Mucosa of descending colon (tissue), 3 donors: ENCODE measurements around the gene CABP4. TPM values are rescaled to one million over a fixed set of nuclear protein-coding genes. Genes with fewer than 3 reads are reported as not detected.

Source experiments
- ATAC-seq: fragments of 200-7000 bp; cut with Tn5 transposase; one replicate; pipeline ENCODE4 v1.9.1; 2020; ENCODE audit warnings: mild to moderate bottlenecking, moderate library complexity
- DNase-seq, 3 donors: peaks; one replicate each; pipeline ENCODE4 v3.0.0-alpha.2; 2020
- H3K36me3 ChIP-seq: fragments of 200-600 bp; one replicate; pipeline ENCODE4 v1.8.0; 2021; ENCODE audit warnings: low read depth, mild to moderate bottlenecking
- H3K4me1 ChIP-seq: fragments of 200-600 bp; one replicate; pipeline ENCODE4 v1.8.0; 2021; ENCODE audit warnings: low read depth, mild to moderate bottlenecking
- H3K4me3 ChIP-seq: fragments of 200-600 bp; one replicate; pipeline ENCODE4 v1.8.0; 2021; ENCODE audit warnings: mild to moderate bottlenecking
- H3K9me3 ChIP-seq: fragments of 200-600 bp; one replicate; pipeline ENCODE4 v1.8.0; 2021; ENCODE audit warnings: mild to moderate bottlenecking
- CTCF ChIP-seq: fragments of 200-600 bp; IDR thresholded peaks from one replicate; pipeline ENCODE4 v1.8.0; 2022; ENCODE audit warnings: antibody characterized with exemption, mild to moderate bottlenecking
- intact Hi-C, 2 donors: fragments of 100-400 bp; cut with DNase I in 1 of 2; cut with micrococcal nuclease in 1 of 2; formaldehyde crosslinking; loops; one replicate each; pipeline versions ENCODE4 v1.11.0 to v1.11.1; 2022; cut with DNase I, micrococcal nuclease
- total RNA-seq, 3 donors: library from RNA; stranded (reverse); fragmentation: NEBNext Ultra II Directional in 2 of 3; extraction: Animal tissue kit (Norgen Biotek cat#: 25700) in 2 of 3; gene quantifications; one replicate each; pipeline versions ENCODE4 v1.2.1 to v1.2.4, GENCODE V29; 2021 to 2023
- donor health status: DM: no; HTN: no; CAD: no; lungs with moderate emphysema.
- donor health status: DM: no; HTN: no; CAD: no.
- donor health status: DM: no; HTN: yes; CAD: no.

Gene CABP4
- total RNA-seq, 3 donors from 2014 or later, result 0.95 to 1.9 (median 1.2) TPM

- no peak for TF ChIP-seq CTCF
- ATAC-seq, result peak; percentile 1
- no peak overlapping the region for H3K4me3 ChIP-seq
- intact Hi-C loops, result no loop called here
- DNase-seq, result peak in 1 of 3 donors; percentile 53
- peaks cover 3% of the 10 kb centered on the region for H3K36me3 ChIP-seq
- H3K9me3 ChIP-seq, result no peaks in the 10 kb centered on the region
- H3K4me1 ChIP-seq, result peaks cover 13% of the 10 kb centered on the region
Measured at GRCh38 chr11:67489885-67490726, 35.0 kb downstream of the CABP4 start.

GRCh38 chr11:67490727-67491065, 35.5 kb downstream of the CABP4 start:
- no peak for TF ChIP-seq CTCF
- ATAC-seq (no peak), DNase-seq (peak in 1 of 3 donors; percentile 49)
- Histone ChIP-seq H3K36me3 (peaks cover 3% of the 10 kb centered on the region), H3K4me1 (peaks cover 10% of the 10 kb centered on the region), H3K9me3 (no peaks in the 10 kb centered on the region), H3K4me3 (no peak overlapping the region)
- intact Hi-C loops, result no loop called here

- H3K9me3 ChIP-seq, result no peaks in the 10 kb centered on the region
- DNase-seq, result peak in 1 of 3 donors; percentile 44
- TF ChIP-seq CTCF, result no peak
- peaks cover 3% of the 10 kb centered on the region for H3K36me3 ChIP-seq
- no peak for ATAC-seq
- H3K4me1 ChIP-seq, result peaks cover 6% of the 10 kb centered on the region
- H3K4me3 ChIP-seq, result no peak overlapping the region
- intact Hi-C loops, result no loop called here
Measured at GRCh38 chr11:67491276-67492068, 36.3 kb downstream of the CABP4 start.

GRCh38 chr11:67492069-67492727, 37.0 kb downstream of the CABP4 start:
- no peaks in the 10 kb centered on the region for H3K9me3 ChIP-seq
- intact Hi-C loops, result no loop called here
- H3K36me3 ChIP-seq, result peaks cover 3% of the 10 kb centered on the region
- DNase-seq (peak in 1 of 3 donors; percentile 52), ATAC-seq (no peak)
- TF ChIP-seq CTCF, result no peak
- no peak overlapping the region for H3K4me3 ChIP-seq
- peaks cover 6% of the 10 kb centered on the region for H3K4me1 ChIP-seq

GRCh38 chr11:67492801-67493547, 37.8 kb downstream of the CABP4 start:
- Histone ChIP-seq H3K4me1 (peaks cover 6% of the 10 kb centered on the region), H3K9me3 (no peaks in the 10 kb centered on the region), H3K4me3 (no peak overlapping the region), H3K36me3 (peaks cover 3% of the 10 kb centered on the region)
- ATAC-seq (no peak), DNase-seq (peak in 1 of 3 donors; percentile 51)
- TF ChIP-seq CTCF, result no peak
- intact Hi-C loops, result no loop called here
